H1 (cell line): ENCODE results near the gene ARHGEF25. TPM values are rescaled to one million over a fixed set of nuclear protein-coding genes. Genes with fewer than 3 reads are reported as not detected.

Source experiments
- CTCF ChIA-PET: fragments of 300-600 bp; sonication (Branson Sonifier 250); formaldehyde crosslinking; loops from one replicate; lab custom pipeline; 2021; ENCODE audit not compliant: partially characterized antibody; lab: Charles Lee
- POLR2A ChIA-PET: fragments of 300-600 bp; sonication (Branson Sonifier 250); formaldehyde crosslinking; loops from one replicate; lab custom pipeline; 2021; ENCODE audit warnings: inconsistent platforms; ENCODE audit not compliant: partially characterized antibody; lab: Charles Lee
- DNase-seq, 2 experiments: peaks; one replicate each; pipeline versions ENCODE4 v3.0.0 to v3.0.0-alpha.2; 2010 to 2022; ENCODE audit warnings: low spot score in 2 of 2, low read depth in 1 of 2, mixed read lengths in 1 of 2
- FAIRE-seq: peaks from 2 replicates; lab custom pipeline; 2011; peaks lifted over from hg19 to GRCh38; lab: Jason Lieb, UNC
- H2AFZ ChIP-seq: 2 replicates; pipeline ENCODE4 v1.8.1; 2012; ENCODE audit warnings: low read length, inconsistent platforms
- H2AK5ac ChIP-seq: 2 replicates; pipeline ENCODE4 v1.6.1; 2013; ENCODE audit warnings: low read depth, low read length
- H2BK120ac ChIP-seq: replicated peaks from 2 replicates; pipeline ENCODE3; 2013; ENCODE audit warnings: low read depth, low read length, inconsistent platforms
- H2BK12ac ChIP-seq: 2 replicates; pipeline ENCODE4 v1.6.1; 2013; ENCODE audit warnings: low read depth, low read length
- H2BK15ac ChIP-seq: 2 replicates; pipeline ENCODE4 v1.6.1; 2013; ENCODE audit warnings: low read length
- H2BK20ac ChIP-seq: 2 replicates; pipeline ENCODE4 v1.6.1; 2013; ENCODE audit warnings: low read length
- H2BK5ac ChIP-seq: 2 replicates; pipeline ENCODE4 v1.6.1; 2013; ENCODE audit warnings: low read depth, low read length
- H3K14ac ChIP-seq: 2 replicates; pipeline ENCODE4 v1.6.1; 2013; ENCODE audit warnings: inconsistent platforms; ENCODE audit not compliant: insufficient read length
- H3K18ac ChIP-seq: 2 replicates; pipeline ENCODE4 v1.6.1; 2013; ENCODE audit warnings: low read length; ENCODE audit errors: extremely low read depth
- H3K23ac ChIP-seq: 2 replicates; pipeline ENCODE4 v1.6.1; 2013; ENCODE audit warnings: inconsistent platforms; ENCODE audit not compliant: insufficient read length
- H3K23me2 ChIP-seq: 2 replicates; pipeline ENCODE4 v1.6.1; 2013; ENCODE audit warnings: low read depth, low read length
- H3K27ac ChIP-seq: 2 replicates; pipeline ENCODE4 v1.6.1; 2011; ENCODE audit warnings: low read depth, low read length, inconsistent platforms
- H3K27me3 ChIP-seq, 4 experiments: replicated peaks in 1 of 4; 1 replicate in 1 of 4; 2 replicates in 3 of 4; pipeline versions ENCODE4 v1.6.1 to v1.8.1; 2011 to 2013; ENCODE audit warnings: low read length in 3 of 4, mild to moderate bottlenecking in 3 of 4, inconsistent platforms in 2 of 4, mixed read lengths in 2 of 4, moderate library complexity in 1 of 4; ENCODE audit not compliant: control insufficient read depth in 3 of 4, insufficient read depth in 3 of 4; ENCODE audit errors: extremely low read depth in 1 of 4
- H3K36me3 ChIP-seq, 4 experiments: 2 replicates each; pipeline versions ENCODE4 v1.6.1 to v1.8.1; 2011 to 2013; ENCODE audit warnings: mild to moderate bottlenecking in 4 of 4, low read length in 3 of 4, moderate library complexity in 2 of 4, control low read depth in 1 of 4, inconsistent platforms in 1 of 4; ENCODE audit not compliant: insufficient read depth in 4 of 4, control insufficient read depth in 2 of 4
- H3K4ac ChIP-seq: replicated peaks from 2 replicates; pipeline ENCODE3; 2013; ENCODE audit warnings: low read length, low read depth, mixed read lengths, inconsistent platforms; ENCODE audit not compliant: insufficient read length
- H3K4me1 ChIP-seq, 4 experiments: replicated peaks in 1 of 4; 1 replicate in 1 of 4; 2 replicates in 3 of 4; pipeline versions ENCODE4 v1.6.1 to v1.8.1; 2011 to 2013; ENCODE audit warnings: low read length in 3 of 4, inconsistent platforms in 2 of 4, mixed read lengths in 1 of 4; ENCODE audit not compliant: insufficient read depth in 4 of 4, control insufficient read depth in 3 of 4
- H3K4me2 ChIP-seq, 2 experiments: 2 replicates each; pipeline versions ENCODE4 v1.6.1 to v1.8.1; 2011 to 2013; ENCODE audit warnings: low read depth in 2 of 2, low read length in 2 of 2, control low read depth in 1 of 2, inconsistent platforms in 1 of 2, mild to moderate bottlenecking in 1 of 2; ENCODE audit not compliant: insufficient read depth in 1 of 2
- H3K4me3 ChIP-seq, 4 experiments: fragments of 200-600, 300-600 bp in 1 of 4; sonication (generic), shearing (Covaris generic), sonication (Bioruptor Twin) in 1 of 4; 2 replicates each; pipeline versions ENCODE4 v1.5.1 to v1.8.1; 2011 to 2016; ENCODE audit warnings: low read length in 4 of 4, low read depth in 3 of 4, control low read depth in 2 of 4, inconsistent platforms in 2 of 4, mild to moderate bottlenecking in 2 of 4, mixed read lengths in 1 of 4, moderate library complexity in 1 of 4; ENCODE audit not compliant: insufficient read depth in 2 of 4; ENCODE audit errors: extremely low read depth in 1 of 4
- H3K56ac ChIP-seq: replicated peaks from 2 replicates; pipeline ENCODE3; 2013; ENCODE audit warnings: low read depth, mild to moderate bottlenecking, mixed read lengths, low read length, inconsistent platforms; ENCODE audit not compliant: insufficient read length
- H3K79me1 ChIP-seq: 2 replicates; pipeline ENCODE4 v1.6.1; 2013; ENCODE audit warnings: low read depth, low read length, control low read depth
- H3K79me2 ChIP-seq, 2 experiments: 2 replicates each; pipeline versions ENCODE4 v1.6.1 to v1.8.1; 2012 to 2013; ENCODE audit warnings: low read length in 2 of 2, mild to moderate bottlenecking in 2 of 2, inconsistent platforms in 1 of 2; ENCODE audit not compliant: insufficient read depth in 2 of 2, control insufficient read depth in 1 of 2
- H3K9ac ChIP-seq, 4 experiments: replicated peaks in 1 of 4; 1 replicate in 1 of 4; 2 replicates in 3 of 4; pipeline versions ENCODE4 v1.6.1 to v1.8.1; 2011 to 2013; ENCODE audit warnings: low read depth in 3 of 4, low read length in 3 of 4, control low read depth in 2 of 4, mild to moderate bottlenecking in 2 of 4, moderate library complexity in 2 of 4, inconsistent platforms in 1 of 4; ENCODE audit errors: extremely low read depth in 1 of 4
- H3K9me3 ChIP-seq, 2 experiments: 2 replicates each; pipeline versions ENCODE4 v1.6.1 to v1.8.1; 2012 to 2013; ENCODE audit warnings: mild to moderate bottlenecking in 2 of 2, moderate library complexity in 2 of 2, control low read depth in 1 of 2, inconsistent platforms in 1 of 2, low read depth in 1 of 2, low read length in 1 of 2, mixed read lengths in 1 of 2; ENCODE audit not compliant: insufficient read depth in 2 of 2
- H4K20me1 ChIP-seq, 2 experiments: replicated peaks in 1 of 2; 2 replicates each; pipeline versions ENCODE3 to v1.8.1; 2011 to 2013; ENCODE audit warnings: inconsistent platforms in 2 of 2, low read length in 2 of 2, mild to moderate bottlenecking in 1 of 2; ENCODE audit not compliant: insufficient read depth in 2 of 2, control insufficient read depth in 1 of 2
- H4K5ac ChIP-seq: 2 replicates; pipeline ENCODE4 v1.6.1; 2013; ENCODE audit warnings: low read length, low read depth, mixed read lengths, inconsistent platforms; ENCODE audit not compliant: insufficient read length
- H4K8ac ChIP-seq: 2 replicates; pipeline ENCODE4 v1.8.0; 2013; ENCODE audit warnings: mild to moderate bottlenecking, moderate library complexity, low read length, inconsistent platforms; ENCODE audit not compliant: insufficient read depth; ENCODE audit errors: extremely low read depth
- H4K91ac ChIP-seq: replicated peaks from 2 replicates; pipeline ENCODE3; 2013; ENCODE audit warnings: low read length, mixed read lengths, inconsistent platforms; ENCODE audit not compliant: insufficient read length
- KDM5A ChIP-seq: fragments of 200-600 bp; IDR thresholded peaks from 2 replicates; pipeline ENCODE4 v1.7.1; 2012; ENCODE audit warnings: mild to moderate bottlenecking, low read length, inconsistent platforms, mixed read lengths
- SUZ12 ChIP-seq: fragments of 200-600 bp; sonication (generic); IDR thresholded peaks from 2 replicates; pipeline ENCODE4 v1.6.1; 2012; ENCODE audit warnings: mild to moderate bottlenecking, inconsistent platforms, low read length, moderate library complexity, mixed read lengths
- WGBS, 2 experiments: shearing (Covaris generic) in 1 of 2; methylation state at CpG; one replicate each; pipeline versions ENCODE4 v1.1.6 to v1.1.7; 2013 to 2015; ENCODE audit warnings: low lambda C conversion rate in 2 of 2, mixed read lengths in 2 of 2, inconsistent platforms in 1 of 2, low coverage in 1 of 2, missing lambda C conversion rate in 1 of 2; ENCODE audit not compliant: insufficient replicate concordance in 2 of 2, insufficient coverage in 1 of 2, insufficient read length in 1 of 2; ENCODE audit errors: extremely low coverage in 1 of 2, missing lambda C conversion rate in 1 of 2; 5-methylcytosine and 5-hydroxymethylcytosine counted together
- polyA plus RNA-seq, 7 experiments: library from polyadenylated mRNA; depleted of rRNA in 3 of 7; stranded (reverse) in 5 of 7; unstranded in 2 of 7; fragments of >200 nt in 5 of 7; fragments of 200-250 nt in 2 of 7; gene quantifications; 1 replicate in 5 of 7; 2 replicates in 1 of 7; 4 replicates in 1 of 7; pipeline versions ENCODE4 v1.2.1 to v1.2.3, GENCODE V29; 2011 to 2013; ENCODE audit warnings: missing spikeins in 2 of 7, mixed read lengths in 2 of 7
- total RNA-seq: library from RNA; stranded (reverse); fragmentation: NEBNext Ultra II Directional; extraction: Animal tissue kit (Norgen Biotek cat#: 25700); gene quantifications from 2 replicates; pipeline ENCODE4 v1.2.1, GENCODE V29; 2021

The ARHGEF25 gene
- total and polyA plus RNA-seq, 2 of the 8 experiments (the other 6 are each of a cell fraction or from before 2014, with no cell fraction given), result 5.9 to 8.8 TPM

- Histone ChIP-seq H3K4ac (no peak overlapping the region), H3K4me2 (0 out of 4 replicates have a peak overlapping the region, but pooled peaks of 1 of the 2 experiments have one; percentile 14), H4K5ac (no peak overlapping the region), H3K18ac (no peak overlapping the region), H2AFZ (no peak overlapping the region), H3K23ac (no peak overlapping the region), H3K79me1 (no peaks in the 10 kb centered on the region), H2BK5ac (no peak overlapping the region), H3K27me3 (peaks cover 29 to 88% (median 83%) of the 10 kb centered on the region in 4 experiments), H3K9ac (no peak overlapping the region), H4K91ac (no peak overlapping the region), H2BK120ac (no peak overlapping the region), H3K27ac (no peak overlapping the region), H4K8ac (no peak overlapping the region), H3K4me3 (no peak overlapping the region), H3K56ac (no peak overlapping the region), H3K23me2 (peaks cover 17% of the 10 kb centered on the region; the same call in 1 of the 2 replicates), H3K4me1 (peaks cover 2 to 18% (median 11%) of the 10 kb centered on the region in 4 experiments), H2BK15ac (no peak overlapping the region), H4K20me1 (peaks cover 0 to 13% of the 10 kb centered on the region in 2 experiments), H3K14ac (no peak overlapping the region), H3K9me3 (no peaks in the 10 kb centered on the region), H2AK5ac (no peak overlapping the region), H3K36me3 (no peaks in the 10 kb centered on the region), H2BK20ac (0 out of 2 replicates have a peak overlapping the region, but pooled peaks have one; percentile 61), H3K79me2 (no peaks in the 10 kb centered on the region), H2BK12ac (no peak overlapping the region)
- ChIA-PET CTCF (interaction anchor here (0.7 to 12.5 kb wide), 12 partner anchors 9 to 156 kb away, joined by 3 to 124 read pairs (median 8); partner anchors contain the start of genes B4GALNT1 and OS9), POLR2A (interaction anchor here (1.0 to 2.5 kb wide), 8 partner anchors 9 to 130 kb away, joined by 3 to 7 read pairs (median 4); partner anchors contain the start of genes DDIT3, DTX3, PIP4K2C and TSPAN31)
- FAIRE-seq (no peak), DNase-seq (no peak)
- WGBS, 2 experiments, result 85% methylated on average over 11 of the region's 11 CpGs; no CpG with 5 or more reads in 1 of the 2 experiments
- no peak for TF ChIP-seq SUZ12
- TF ChIP-seq KDM5A, result no peak
Measured at GRCh38 chr12:57614948-57615500, 3.8 kb downstream of the ARHGEF25 start.
